NCI-H446 treated with DMSO at 0.1 percent for 48 hours (cell line): ENCODE measurements around the gene HYDIN.
"Not testable (repeated sequence)": the region's sequence is repeated elsewhere in the genome, so short reads cannot be mapped to it uniquely, and the experiment has no call there.

Experiments used
- DNase-seq: peaks from one replicate; lab custom pipeline; 2025; lab: John Stamatoyannopoulos, UW

HYDIN gene

DNA sequence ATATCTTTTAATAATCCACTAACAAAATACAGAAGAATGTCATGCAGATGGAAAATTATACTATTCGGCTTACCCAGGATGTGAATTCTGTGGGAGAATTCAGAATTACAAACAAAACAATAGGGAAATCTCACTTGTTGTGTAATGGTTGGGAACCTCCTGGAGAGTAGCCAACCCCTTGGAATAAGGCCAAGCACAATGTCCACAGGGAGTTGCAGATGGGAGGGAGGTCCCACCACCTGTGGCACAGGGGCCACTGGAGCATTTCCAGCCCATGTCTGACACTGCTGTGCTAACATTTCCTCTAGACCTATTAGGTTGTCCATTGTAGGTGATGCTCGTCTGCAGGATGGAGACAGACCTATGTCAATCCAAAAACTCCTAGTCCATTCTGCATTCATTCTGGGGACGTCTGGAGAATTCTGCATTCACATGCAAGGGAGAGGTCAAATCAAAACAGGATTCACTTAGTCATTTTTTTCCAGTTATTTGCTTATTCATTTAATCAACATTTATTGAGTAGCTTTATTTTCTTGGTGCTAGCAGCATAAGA lies 120.8 kb downstream of the HYDIN start:
- not testable (repeated sequence) for DNase-seq

DNA sequence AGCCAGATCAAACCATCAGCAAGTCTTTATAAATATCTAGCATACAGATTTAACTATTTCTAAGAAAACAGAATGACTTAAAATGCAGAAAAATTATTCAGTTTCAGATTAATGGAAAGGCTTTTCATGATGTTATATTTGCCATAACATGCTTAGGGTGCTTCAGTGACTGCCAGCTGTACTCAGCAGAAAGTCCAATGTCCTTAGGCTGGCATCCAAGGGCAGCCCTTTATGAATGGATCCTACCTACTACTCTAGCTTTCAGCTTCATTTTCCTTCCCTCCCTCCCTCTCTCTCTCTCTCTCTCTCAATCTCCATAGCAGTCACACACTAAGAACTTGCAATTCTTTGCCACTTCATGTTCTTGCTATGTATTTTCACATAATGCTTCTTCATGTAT lies 124.6 kb downstream of the HYDIN start:
- DNase-seq: not testable (repeated sequence)

DNA sequence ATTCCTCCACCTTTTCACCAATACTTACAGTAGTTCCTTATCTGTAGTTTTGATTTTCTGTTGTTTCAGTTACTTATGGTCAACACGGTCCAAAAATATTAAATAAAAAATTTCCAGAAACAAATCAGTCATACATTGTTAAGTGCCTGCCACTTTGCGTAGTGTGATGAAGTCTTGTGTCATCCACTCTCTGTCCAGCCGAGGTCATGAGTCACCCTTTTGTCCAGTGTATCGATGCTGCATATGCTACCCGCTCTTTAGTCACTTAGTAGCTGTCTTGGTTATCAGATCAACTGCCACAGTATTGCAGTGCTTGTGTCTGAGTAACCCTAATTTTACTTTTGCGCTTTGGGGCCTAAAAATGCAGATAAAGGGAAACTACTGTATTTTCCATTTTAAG lies 146.9 kb downstream of the HYDIN start:
- not testable (repeated sequence) for DNase-seq

DNA sequence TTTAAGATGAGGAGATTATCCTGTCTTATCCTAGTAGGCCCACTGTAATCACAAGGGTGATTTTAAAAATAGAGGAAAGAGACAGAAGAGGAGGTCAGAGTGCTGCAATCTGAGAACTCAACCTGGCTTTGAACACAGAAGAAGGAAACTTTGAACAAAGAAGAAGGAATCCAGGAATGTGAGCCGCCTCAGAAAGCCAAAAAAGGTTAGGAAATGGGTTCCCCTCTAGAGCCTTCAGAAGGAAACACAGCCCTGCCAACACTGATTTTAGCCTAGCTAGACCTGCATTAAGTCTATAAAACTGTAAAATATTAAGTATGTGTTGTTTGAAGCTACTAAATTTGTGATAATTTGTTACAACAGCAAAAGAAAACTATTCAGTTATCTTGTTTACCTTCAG lies 149.7 kb downstream of the HYDIN start:
- not testable (repeated sequence) for DNase-seq

DNA sequence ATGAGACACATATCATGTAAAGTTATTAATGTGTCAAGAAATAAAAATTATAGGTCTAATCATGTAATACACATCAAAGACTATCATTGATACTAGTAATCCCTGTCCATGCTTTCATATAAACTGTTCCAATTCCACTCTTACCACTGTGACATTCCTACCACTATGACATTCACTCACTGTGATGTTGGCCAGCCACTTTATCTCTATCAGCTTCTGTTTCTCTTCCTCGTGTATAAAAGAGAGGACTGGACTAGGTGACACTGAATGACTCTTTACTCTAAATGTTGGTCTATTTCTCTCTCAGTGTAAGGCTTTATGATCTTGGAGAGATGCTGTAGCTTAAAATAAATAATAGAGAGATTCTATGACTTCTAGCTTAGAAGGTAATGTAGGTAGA lies 150.3 kb downstream of the HYDIN start:
- not testable (repeated sequence) for DNase-seq

DNA sequence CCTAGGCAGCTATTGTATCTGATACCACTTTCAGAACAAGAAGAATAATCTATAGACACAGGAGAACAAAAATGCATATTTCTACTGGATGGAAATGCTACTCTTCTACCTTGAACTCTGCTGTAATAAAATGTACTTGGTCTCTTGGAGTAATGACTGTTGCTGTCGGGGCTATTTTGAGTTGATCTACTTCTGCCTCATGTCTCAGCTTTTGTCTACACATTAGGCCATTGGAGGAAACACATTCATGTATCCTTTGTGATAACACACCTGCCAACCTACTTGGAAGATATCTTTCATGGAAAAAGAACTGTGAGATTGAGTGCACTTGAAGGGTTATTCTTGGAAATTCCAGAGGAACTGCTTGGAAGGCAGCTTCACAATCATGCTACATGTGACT lies 159.9 kb downstream of the HYDIN start:
- not testable (repeated sequence) for DNase-seq

DNA sequence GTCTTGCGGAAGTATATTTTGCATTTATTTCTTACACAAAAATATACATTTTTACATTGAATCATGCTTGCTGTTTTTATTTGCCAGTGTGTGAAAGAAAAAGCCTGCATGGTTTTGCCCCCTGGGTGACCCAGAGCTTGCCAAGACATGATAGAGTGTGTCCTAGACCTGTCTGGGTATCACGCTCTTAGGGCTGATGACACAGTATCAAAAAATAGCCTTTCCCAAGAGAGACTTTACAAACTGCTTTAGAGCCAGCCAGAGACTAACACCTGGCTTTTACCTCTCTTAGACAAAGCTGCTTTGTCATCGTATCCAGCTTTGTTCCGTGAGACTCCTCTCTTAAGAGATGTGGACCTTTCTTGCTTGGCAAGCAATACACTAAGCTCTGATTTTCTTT lies 160.7 kb downstream of the HYDIN start:
- DNase-seq: not testable (repeated sequence)

DNA sequence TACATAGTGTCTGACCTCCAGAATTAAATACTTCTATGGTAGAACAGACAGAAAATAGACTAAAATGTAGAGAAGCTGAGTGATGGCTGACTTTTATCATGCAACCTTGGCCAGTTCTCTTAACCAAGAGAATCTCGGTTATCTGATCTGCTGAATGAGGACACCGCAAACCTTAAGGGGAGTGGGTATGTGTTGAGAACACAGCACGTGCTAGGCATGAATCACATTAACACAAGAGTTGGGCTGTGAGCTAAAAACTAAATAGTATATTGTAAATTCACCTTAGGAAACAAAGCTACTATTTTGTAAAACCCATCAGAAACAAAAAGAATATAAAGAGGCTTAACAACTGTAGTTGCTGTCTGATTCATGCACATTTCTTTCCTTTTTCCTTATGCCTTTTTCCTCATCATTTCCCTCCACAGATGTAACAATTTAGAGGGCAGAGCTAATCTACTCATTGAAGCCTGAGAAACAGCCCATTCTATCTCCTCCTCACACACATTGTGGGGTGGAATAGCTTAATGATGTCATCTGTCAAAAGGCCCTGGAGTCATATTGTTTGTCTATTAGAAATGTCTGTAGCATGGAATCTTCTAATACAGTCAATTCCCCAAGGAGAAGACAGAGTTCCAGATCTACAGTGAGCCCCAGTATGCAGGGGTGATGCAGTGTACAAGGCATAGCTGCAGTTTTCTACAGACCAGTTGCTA lies 176.5 kb downstream of the HYDIN start:
- not testable (repeated sequence) for DNase-seq

DNA sequence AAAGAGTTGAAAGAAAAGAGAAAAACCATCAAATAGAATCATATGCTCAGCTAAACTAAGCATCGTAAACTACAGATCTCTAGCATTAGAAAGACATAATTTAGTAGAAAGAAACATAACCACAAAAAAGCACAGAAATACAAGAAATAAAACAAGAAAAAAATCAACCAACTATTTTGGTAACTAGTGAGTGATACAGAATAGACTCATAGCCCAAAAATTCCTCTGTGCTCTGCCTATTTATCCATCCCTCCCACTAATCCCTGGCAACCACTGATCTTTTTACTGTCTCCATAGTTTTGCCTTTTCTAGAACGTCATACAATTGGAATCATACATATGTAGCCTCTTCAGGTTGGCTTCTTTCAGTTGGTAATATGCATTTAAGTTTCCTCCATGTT lies 180.2 kb downstream of the HYDIN start:
- not testable (repeated sequence) for DNase-seq

DNA sequence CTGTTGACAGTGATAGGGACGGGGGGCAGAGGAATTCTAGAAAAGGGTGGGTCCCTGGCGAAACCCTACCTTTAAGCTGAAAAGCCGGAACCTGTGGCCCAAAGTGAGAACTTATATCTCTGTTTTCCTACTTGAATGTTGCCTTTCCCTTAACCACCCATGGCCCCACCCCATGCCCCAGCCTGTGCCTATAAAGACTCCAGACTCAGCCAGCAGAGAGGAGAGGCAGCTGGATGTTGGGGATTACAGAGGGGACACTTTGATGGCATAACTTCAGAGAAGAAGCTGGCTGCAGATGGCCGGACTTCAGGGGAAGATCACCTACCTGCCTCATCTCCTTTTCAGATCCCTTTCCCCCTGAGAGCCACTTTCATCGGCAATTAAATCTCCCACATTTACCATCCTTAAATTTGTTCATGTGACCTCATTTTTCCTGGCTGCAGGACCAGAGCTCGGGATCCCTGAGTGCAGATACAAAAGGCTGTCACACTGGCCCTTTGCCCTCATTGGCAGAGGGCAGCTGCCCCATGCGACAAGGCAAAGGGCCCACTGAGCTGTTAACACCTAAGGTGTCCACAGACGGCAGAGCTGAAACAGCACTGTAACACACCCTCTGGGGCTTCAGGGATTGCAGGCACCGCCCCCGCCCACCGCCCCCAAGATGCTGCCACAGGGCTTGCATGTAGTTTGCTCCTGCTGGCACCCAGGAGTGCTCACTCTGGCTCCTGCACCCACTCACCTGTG lies 191.0 kb downstream of the HYDIN start:
- not testable (repeated sequence) for DNase-seq

DNA sequence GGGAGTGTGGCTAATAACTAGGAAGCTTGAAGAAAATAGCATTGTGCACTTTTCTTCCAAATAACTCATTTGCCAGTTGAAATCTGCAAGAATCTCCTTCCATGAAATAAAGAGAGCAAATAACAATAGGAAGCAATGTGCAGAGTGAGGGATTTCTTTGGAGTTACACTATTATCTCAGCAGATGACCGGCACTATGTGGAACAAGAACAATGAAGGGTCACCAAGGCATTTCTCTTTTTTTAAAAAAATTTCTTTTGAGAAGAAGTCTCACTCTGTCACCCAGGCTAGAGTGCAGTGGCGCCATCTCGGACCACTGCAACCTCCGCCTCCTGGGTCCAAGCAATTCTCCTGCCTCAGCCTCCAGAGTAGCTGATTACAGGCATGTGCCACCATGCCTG lies 192.1 kb downstream of the HYDIN start:
- not testable (repeated sequence) for DNase-seq

DNA sequence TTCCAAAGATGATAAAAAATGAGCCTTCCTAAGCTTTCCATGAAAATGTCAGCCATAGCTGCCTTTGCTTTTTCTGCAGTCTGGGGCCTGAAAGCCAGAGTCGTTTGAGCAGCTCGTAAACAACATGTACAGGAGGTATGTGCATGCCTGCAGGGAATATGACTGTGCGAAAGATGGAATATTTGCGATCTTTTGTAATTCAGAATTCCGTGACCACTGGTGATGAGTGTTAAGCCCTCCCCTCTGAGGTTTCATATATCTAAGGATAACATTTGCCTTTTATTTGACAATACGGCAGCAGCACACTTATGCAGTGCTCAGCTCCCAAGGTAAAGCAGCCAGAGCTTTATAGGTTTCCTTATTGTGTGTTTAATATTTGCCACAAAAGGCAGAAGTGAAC lies 192.5 kb downstream of the HYDIN start:
- not testable (repeated sequence) for DNase-seq

DNA sequence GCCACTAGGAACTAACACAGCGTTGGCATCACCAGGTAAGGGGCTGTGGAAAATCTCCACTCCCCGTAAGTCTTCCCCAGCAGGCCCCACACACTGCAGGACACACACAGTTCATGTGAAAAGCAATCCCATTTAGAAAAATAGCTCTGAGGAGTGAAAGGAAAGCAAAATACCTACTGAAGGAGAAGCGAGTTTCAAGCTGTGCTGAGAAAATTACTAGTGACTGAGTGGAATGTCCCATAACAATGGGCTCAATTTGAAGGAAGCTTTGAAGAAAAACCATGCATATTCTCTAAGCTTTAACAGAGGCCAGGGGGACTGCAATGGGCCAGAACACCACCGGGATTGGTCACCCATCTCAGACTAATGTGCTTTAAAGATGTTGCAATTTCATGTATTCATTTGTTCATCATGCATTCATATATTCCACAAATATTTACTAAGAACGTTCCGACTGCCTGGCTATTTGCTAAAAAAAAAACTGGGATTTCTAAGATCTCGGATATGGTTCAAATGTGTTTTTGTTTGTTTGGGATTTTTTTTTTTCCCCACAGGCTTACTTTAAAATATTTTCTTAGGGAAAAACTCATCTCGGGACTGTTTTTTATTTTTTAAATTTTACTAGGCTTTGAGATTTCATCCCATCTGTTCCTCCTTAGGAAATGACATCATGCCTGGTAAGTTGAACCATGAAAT lies 202.3 kb downstream of the HYDIN start:
- not testable (repeated sequence) for DNase-seq

DNA sequence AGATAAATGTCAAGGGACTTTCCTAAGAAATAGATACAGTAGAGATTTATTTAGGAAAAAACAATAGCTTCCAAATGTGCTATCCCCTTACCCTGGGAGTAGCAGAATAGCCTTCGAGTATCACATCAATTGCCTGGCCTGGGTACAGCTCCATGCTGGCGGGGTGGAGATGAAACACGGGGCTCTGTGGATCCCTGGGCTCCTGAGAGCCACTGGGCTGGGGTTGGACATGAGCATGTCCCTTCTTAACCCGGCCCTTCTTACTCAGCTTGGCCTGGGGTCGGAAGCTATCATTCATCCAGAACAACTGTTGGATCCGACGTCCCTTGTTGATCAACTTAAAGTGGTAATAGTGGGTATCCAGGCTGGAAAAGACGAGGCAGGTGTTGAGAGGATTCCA lies 203.0 kb downstream of the HYDIN start:
- not testable (repeated sequence) for DNase-seq

DNA sequence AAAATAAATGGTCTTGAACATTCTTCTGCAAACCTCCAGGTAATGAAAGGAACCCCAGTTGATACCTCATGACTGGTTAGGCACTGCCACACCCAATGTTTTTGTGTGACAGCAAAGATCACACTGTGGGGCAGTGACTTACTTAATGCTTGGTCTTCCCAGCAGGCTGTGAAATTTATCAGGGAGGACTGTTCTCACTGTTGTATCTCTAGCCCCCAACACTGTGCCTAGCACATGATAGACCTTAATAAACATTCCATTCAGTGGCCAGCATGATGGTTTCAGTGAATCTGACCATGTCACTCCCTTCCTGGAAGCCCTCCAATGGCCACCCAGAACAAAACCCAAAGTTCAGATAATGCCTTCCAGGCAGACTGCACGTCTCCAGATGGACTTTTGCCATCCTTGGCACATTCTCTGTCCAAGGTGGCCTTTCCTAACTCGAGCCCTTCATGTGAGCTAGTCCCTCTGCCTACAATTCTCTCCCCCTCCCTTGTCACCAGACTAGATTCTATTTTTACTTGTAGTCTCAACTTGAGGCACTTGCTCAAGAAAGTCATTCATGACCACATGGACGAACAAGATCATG lies 206.6 kb downstream of the HYDIN start:
- not testable (repeated sequence) for DNase-seq

DNA sequence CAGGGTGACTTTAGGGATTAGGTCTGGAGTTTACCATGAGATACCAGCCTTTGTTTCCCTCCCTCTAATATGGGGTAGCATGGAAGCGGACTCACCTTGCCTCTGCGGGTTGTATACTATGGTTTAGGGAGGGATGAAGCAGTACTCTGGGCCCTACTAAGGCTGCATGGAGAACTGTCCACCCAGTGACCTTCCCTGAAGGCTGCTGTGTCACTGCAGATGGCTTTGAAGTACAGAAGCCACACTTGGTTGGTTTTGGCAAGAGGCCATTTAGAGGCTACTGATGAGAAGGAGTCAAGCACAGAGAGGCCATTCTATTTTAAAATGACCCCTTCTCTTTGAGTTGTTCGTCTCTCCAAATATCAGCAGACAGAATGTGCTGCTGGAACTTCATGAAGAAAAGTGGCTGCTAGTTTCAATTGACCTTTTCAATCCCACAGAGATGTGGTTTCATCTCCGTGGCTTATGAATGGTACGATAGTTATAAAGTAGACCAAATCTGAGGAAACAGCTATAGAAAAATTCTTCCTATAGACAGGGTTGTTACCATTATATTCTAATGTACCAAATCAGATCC lies 208.5 kb downstream of the HYDIN start:
- DNase-seq: not testable (repeated sequence)

DNA sequence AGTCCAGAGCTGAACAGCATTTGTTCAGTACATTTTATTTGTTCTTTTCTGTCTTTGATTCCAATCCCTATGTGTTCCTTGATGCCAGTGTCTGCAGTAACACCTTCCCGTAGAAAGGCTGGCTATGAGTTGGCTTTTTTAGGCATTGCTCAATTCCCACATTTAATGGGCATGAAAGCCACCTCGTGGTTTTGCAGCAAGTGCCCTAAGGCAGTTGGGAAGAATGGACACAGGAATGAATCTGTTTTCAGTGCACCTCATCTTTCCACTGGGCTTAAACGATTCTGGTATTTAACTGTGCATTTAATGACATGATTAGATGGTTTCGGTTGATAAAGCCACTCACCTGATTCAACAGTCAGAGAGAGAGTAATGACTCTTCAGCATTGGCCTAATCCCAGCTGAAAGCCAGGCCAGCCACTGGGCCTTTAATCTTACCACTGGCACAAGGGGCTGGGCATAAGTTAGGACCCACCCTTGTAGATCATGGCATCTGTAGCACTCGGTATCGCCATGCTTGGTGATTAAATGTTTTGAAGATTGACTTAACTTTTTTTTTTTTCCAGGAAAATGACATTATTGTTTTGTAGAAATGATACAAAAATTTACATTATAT lies 211.3 kb downstream of the HYDIN start:
- not testable (repeated sequence) for DNase-seq

DNA sequence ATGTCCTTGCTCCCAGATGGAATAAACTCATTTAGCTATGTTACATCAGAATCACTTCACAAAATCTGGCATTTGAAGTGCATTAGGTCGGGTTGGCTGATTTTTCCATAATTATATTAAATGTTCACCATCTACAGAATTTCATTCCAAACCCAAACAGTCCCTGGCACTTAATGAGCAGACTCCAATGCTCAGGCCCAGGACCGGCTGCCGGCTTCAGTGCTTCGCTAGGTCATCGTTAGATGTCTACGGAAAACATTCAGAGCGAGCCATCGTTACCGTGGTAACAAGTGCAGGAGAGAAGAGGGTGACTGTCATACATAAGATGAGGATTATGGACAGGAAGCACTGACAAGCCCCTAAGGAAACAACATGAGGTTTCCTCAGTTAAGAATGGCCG lies 215.1 kb downstream of the HYDIN start:
- DNase-seq: not testable (repeated sequence)

DNA sequence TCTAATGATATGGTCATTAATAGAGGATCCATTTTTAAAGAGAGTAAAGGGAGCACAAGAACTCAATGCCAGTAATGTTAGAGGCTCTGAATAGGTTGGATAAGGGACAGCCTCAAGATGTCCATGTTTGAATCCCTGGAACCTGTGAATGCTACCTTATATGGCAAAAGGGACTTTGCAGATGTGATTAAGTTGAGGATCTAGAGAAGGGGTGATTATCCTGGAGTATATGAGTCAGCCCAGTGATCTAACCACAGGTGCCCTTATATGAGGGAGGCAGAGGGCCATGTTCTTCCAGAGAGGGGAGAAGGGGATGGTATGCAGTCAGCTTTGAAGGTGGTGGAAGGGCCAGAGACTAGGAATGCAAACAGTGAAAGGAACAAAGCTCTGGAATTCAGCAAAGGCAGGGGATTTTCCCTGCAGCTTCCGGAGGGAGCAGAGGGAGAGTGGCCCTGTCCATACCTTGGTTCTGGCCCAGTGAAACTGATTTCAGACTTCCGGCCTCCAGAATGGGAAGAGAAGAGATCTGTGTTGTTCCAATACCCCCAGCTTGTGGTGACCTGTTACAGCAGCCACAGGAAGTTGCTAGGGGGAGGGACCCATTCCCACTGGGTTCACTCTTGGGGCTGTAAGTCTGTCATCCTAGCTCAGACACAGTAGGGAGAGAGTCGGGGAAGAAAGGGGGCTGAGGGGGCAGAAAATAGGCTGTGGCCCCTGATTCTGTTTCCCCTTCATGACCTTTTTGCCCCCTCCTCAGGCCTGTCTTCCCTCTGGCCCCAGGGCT lies 220.9 kb downstream of the HYDIN start:
- DNase-seq: not testable (repeated sequence)

DNA sequence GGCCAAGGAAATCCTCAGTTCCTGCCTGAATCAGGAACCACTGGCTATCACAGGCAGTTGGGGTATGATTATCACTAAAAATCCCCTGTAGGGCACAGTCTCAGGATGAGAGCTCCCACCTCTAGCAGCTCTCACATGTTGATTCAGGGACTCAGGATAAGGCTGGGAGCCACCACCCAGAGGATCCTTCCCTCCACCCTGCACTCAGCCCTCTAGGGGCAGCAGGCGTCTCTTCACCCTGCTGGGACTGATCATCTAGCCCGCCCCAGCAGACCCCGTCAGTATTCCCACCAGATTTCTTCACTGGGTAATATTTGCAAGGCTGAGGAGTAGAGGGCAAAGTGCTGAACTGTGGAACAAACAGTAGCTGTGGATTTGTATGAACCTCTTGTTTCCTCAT lies 224.0 kb downstream of the HYDIN start:
- DNase-seq: not testable (repeated sequence)
